Astrocyte (in vitro differentiated cells and primary cell): ENCODE results near the gene FUOM.

Source experiments
- CTCF ChIP-seq: IDR thresholded peaks from 2 replicates; pipeline ENCODE4 v1.5.1; 2011; ENCODE audit warnings: low read depth, mild to moderate bottlenecking, inconsistent platforms, low read length, moderate library complexity; ENCODE audit not compliant: insufficient read depth
- EZH2 ChIP-seq: IDR thresholded peaks from 2 replicates; pipeline ENCODE4 v1.6.1; 2012; ENCODE audit warnings: mild to moderate bottlenecking, low read length, inconsistent platforms; ENCODE audit not compliant: insufficient read depth

- TF ChIP-seq CTCF (no peak), EZH2 (no peak)
Measured at GRCh38 chr10:133308421-133309099, 49.3 kb downstream of the FUOM start, which contains the start of the genes TUBGCP2 and ZNF511.
